GM21529 (cell line): ENCODE results near the gene DCAF11.
"Not testable (repeated sequence)": the region's sequence is repeated elsewhere in the genome, so short reads cannot be mapped to it uniquely, and the experiment has no call there.

Source experiments
- ATAC-seq: cut with Tn5 transposase; IDR thresholded peaks from one replicate; pipeline ENCODE4 v1.9.1; 2021; ENCODE audit not compliant: unreplicated experiment

The DCAF11 gene

DNA sequence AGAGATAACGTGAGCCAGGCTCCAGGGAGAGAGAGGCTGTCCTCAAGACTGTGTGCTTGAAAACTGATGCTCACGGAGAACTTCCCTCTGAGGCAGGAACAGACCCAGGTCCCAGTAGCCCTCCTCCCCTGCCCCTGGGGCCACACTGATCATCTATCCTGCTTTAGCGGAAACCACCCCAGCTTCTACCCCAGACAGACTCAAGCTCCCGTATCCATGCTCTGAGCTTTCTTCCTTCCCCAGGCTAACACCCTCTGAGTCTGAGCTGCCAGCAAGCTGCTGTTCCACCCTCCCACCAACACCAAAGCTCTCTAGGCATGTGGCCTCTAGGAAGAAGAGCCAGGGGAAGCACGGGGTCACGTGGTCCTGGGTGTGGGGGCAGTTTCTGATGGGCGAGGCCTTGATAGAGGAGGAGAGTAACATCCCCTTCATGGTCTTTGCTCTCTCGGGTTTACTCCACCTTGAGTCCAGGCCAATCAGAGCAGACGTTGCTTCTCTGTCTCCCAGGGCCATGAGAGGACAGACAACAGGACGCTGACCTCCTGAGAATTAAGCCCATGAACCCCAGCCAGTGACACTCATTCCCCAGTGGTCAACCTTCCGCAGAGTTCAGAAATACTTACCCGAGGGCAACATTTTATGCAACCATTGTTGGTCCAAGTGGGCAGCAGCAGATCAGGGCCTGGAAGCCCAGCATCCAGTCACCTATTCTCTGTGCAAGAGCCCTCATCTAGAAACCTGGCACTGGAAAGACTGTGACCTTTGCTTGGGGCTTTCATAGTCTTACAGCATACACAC is 19.1 kb upstream of the DCAF11 start:
- peak; percentile 69 for ATAC-seq

DNA sequence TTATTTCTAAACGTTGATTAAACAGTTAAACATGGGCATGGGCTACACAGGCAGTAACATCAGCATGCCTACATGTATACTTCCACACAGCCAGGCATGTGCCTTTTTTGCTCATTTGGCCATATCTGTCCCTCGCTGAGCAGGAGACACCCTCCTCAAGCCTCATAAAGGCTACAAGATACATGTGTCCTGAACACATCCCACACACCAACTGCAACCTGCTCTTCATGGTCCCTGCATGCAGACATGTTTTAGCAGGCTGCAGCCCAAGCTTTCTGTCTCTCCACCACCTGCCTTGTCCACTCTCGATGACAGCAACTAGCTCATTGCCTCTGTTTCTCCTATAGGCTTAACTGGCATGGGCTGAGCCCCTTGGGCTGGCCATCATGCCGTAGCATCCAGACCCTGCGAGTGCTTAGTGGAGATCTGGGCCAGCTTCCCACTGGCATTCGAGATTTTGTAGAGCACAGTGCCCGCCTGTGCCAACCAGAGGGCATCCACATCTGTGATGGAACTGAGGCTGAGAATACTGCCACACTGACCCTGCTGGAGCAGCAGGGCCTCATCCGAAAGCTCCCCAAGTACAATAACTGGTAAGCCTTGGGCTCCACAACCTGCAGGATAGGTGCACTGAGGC is 17.9 kb upstream of the DCAF11 start:
- ATAC-seq, result no peak

DNA sequence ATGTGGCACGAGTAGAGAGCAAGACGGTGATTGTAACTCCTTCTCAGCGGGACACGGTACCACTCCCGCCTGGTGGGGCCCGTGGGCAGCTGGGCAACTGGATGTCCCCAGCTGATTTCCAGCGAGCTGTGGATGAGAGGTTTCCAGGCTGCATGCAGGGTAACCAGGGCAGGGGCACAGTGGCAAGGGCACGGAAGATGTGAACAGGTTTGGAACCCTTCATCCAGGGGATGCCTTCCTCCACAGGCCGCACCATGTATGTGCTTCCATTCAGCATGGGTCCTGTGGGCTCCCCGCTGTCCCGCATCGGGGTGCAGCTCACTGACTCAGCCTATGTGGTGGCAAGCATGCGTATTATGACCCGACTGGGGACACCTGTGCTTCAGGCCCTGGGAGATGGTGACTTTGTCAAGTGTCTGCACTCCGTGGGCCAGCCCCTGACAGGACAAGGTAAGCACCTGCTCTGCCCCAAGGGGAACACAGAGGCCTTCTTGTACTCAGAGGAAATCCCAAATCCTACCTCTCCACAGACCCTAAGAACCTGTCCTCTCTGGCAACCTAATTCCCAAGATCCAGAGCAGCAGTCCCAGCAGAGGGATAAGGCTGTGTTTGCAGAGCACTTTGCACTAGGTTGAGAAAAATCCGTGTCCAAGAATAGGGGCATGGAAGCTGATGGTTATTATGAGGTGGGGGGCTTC is 16.2 kb upstream of the DCAF11 start:
- no peak for ATAC-seq

DNA sequence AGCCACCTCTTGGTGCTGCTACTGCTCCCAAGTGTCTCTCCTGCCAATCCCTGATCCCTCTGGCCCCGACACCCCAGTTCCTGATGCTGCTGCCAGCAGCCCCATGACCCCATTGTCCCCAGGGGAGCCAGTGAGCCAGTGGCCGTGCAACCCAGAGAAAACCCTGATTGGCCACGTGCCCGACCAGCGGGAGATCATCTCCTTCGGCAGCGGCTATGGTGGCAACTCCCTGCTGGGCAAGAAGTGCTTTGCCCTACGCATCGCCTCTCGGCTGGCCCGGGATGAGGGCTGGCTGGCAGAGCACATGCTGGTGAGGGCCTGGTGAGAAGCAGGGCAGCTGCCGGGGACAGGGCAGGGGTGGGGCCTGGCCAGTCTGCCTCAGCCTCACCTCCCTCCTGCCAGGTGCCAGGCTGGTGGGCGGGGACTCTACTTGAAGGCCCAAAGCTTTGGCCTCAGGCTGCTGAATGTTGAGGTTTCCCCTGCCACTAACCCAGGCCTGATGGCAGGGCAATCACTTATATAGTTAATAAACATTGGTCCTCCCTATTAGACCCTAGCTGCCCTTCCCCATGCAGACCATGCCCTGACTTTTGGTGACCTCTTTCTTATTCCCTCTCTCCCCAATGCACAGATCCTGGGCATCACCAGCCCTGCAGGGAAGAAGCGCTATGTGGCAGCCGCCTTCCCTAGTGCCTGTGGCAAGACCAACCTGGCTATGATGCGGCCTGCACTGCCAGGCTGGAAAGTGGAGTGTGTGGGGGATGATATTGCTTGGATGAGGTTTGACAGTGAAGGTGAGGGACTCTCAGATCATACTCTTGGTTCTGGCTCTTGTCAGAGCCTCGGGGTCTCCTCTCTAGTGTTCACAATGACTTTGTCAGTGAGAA is 15.4 kb upstream of the DCAF11 start:
- no peak for ATAC-seq

DNA sequence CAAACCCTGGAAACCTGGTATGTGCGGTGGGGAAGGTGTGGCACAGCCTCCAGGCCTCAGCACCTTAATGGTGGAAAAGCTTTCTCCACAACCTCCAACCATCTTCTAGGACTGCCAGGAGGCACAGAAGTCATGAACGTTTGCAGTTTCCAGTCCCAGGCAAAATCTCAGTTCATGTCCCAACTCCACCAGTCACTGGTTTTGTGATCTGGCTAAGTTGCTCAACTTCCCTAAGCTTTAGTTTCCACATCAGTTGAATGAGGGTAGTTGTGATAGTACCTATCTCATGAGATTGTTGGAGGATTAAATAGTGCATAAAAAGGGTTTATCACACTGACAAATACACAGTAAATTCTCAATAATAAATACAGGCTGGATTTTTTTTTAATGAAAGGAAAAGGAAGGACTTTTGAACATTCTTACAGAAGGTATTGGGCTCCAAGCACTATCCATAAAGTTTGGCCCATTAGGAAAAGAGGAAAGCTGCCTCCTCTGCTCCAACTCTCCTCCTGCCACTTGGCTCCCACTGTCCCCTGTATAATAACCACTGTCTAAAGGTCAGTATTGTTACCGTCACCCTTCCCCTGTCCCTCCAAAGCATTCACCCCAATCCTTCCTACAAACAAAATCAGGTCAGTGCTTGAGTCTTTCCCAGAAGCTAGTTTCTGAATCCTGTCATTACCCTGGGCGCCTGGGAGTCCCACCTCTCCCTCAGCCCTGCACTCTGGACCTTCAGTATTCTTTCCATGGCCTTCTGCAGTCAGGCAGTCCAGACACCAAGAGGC is 14.2 kb upstream of the DCAF11 start:
- ATAC-seq, result no peak

DNA sequence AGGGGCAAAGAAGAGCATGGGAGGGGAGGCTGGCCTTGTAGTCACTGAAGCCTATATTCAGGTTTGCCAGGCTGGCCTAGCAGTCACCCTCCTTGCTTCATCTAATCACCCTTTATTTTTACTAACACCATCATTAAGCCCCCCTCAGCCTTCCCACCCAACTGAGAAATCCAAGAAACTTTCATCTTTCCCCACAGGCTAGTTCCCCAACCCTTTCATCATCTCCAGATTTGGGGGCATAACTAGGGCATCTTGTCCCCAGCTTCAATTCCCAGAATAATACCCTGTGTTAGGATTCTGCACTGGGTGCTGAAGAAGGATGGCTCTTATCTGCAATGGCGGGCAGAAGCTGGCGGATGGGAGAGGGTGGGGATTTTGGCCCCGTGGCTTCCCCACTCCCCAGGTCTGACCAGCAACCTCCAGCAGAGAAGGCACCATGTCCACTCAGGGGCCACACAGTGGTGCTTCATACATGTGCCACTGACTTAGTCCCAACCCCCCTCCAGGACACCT is 13.5 kb upstream of the DCAF11 start:
- no peak for ATAC-seq

DNA sequence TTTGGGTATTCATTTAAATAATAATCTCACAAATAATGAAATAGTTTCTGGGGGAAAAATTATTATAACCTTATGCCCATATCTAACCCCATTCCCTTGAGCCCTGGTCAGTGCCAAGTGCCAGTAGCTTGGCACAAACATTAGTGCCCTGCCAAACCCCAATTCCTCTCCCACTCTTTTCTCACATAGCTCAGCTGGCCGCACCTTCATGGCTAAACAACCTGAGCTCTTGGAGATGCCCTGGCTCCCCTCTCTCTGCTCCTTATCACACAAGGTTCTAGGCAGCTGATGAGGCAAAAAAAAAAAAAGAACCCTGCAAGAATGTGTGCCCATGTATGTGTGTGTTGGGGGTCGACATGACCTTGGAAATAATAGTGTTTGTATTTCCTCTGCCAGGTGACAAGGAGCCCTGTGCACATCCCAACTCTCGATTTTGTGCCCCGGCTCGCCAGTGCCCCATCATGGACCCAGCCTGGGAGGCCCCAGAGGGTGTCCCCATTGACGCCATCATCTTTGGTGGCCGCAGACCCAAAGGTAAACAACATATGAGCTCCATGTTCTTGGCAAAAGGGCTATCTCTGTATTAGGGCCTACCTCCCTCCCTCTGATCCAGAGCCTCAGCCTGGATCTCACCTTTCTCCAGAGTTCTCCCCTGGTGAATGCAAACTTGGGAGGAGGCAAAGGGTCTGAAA is 12.1 kb upstream of the DCAF11 start:
- no peak for ATAC-seq

DNA sequence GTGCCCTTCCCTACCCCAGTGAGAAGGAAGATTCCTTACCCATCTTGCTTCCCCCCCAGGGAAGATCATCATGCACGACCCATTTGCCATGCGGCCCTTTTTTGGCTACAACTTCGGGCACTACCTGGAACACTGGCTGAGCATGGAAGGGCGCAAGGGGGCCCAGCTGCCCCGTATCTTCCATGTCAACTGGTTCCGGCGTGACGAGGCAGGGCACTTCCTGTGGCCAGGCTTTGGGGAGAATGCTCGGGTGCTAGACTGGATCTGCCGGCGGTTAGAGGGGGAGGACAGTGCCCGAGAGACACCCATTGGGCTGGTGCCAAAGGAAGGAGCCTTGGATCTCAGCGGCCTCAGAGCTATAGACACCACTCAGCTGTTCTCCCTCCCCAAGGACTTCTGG is 11.1 kb upstream of the DCAF11 start:
- no peak for ATAC-seq

DNA sequence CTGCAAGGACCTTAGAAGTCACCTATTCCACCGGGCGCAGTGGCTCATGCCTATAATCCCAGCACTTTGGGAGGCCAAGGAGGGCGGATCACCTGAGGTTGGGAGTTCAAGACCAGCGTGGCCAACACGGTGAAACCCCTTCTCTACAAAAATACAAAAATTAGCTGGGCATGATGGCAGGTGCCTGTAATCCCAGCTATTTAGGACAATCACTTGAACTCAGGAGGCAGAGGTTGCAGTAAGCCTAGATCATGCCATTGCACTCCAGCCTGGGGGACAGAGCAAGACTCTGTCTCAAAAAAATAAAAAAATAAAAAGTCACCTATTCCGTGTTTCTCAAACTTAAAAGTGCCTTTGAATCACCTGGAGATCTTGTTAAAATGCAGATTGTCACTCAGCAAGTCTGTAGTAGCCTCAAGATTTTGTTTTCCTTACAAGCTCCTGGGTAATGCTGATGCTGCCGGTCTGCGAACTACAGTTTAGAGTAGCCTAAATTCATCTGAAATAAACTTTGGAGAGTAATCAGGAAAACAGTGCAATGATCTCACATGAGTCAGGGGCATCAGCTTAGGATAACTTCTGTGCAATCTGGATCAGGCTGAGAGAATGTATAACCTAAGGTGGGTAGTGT is 8.9 kb upstream of the DCAF11 start:
- not testable (repeated sequence) for ATAC-seq

DNA sequence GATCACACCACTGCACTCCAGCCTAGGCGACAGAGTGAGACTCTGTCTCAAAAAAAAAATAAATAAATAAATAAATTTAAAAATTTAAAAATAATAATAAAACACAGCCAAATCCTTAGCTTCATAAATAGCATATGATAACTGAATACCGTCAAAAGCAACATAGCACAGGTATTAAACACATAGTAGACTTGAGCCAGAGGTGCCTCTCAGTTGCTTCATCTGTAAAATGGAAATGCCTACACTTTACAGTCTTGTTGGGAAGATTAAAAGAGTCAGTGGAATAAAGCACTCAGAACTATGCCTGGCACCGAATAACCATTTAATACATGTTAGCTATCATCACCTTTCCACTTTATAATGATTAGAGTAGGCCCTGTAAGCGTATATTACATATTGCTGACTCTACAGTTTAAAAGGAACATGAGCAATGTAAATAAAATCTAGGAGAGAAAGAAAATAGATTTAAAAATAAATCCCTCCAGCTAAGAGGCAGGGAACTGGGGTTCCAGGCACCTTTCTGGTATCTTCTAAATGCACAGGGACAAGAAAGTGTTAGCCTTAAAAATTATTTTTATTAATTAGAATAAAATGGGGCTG is 7.8 kb upstream of the DCAF11 start:
- ATAC-seq, result no peak

DNA sequence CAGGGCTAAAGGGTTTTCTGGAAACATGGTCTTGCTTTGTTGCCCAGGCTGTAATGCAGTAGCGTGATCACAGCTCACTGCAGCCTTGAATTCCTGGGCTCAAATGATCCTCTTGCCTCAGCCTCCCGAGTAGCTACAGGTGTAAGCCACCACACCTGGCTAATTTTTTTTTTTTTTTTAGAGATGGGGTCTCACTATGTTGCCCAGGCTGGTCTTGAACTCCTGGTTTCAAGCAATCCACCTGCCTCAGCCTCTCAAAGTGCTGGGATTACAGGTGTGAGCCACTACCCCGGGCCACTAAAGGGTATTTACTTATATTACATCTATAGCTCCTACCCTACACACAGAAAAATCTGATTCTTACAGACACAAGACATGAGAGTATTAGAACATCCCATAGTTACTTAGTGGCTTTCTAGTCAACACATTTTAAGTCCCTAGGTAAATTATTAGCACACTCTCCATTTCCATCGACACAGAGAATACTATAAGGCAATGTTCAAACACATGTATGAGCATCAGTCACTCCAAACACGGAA is 6.2 kb upstream of the DCAF11 start:
- ATAC-seq, result peak; percentile 30

DNA sequence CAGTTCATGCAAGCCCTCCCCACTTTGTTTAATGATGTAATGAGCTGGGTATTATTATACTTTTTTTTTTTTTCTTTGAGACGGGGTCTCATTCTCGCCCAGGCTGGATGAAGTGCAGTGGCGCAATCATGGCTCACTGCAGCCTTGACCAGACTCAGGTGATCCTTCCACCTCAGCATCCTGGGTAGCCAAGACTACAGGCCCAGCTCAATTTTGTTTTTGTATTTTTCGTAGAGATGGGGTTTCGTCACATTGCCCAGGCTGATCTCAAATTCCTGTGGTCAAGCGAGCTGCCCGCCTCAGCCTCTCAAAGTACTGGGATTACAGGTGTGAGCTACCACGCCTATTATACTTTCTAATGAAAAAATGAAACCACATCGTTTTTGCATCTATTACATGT is 4.5 kb upstream of the DCAF11 start:
- ATAC-seq, result no peak

DNA sequence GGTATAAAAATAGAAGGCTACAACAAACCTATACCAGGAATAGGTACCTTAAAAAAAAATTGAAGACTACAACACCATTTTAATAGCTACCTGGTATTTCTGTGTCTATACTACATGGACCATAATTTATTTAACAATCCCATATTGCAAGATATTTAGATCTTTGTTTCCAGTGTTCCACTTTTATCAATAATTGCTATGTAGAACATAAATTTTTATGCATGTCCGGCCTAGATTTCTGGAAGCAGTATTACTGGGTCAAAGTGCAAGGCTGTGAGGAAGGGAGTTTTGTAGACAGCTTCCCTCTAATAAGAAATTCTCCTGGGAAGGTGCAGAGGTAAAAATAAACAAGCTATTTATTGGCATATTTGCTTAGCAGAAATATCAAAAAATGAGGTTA is 4.1 kb upstream of the DCAF11 start:
- no peak for ATAC-seq

DNA sequence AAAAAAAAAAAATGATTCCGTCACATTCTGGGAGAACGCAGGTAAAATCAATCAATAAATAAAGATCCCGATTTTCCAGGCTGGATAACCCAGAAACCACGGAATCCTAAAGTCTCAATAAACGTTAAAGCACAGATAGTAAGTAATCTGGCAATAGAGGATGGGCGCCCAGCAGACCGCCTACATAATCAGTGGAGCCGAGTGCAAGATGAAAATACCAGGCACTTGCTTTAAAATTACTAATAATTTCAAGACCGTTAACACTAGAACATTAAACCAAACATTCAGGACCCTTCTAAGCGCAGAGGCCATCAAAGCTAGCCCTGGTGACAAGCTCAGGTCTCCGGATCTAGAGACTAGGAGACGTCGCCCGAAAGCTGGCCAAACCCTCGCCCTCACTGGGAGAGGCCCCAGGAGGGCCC is 1.2 kb upstream of the DCAF11 start:
- ATAC-seq, result no peak

DNA sequence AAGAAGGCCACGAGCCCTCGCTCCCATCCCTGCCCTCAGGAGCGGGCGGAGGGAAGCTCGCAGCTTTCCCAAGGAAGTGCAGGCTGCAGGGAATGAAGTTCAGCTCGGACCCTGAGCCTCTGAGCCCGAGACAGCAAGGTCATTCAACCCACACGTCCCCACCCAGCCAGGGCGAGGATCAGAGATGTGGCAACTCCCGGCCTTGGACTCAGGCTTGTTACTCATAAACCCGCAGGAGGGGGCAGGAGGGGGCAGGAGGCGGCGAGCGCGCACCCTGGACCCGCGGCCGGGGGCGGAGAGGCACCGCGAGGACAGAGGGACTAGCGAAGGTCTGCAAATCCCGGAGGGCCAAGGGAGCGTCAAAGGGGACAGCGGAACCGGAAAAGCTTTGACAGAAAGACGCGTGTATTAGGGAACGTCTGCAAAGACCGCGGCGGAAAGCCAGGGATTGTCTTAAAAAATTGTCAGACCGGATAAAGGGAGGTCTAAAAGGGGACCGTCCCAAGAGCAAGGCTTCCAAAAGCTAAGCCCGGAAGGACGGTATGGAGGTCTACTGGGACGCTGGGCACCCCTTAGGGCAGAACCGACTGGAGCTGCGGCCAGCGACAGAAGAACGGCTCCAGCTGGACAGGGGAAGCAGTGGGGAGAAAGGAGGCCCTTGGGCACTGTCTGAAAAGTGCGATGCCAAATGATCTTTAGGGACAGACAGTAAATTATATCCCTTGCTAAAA is 611 bp upstream of the DCAF11 start:
- peak; percentile 35 for ATAC-seq

DNA sequence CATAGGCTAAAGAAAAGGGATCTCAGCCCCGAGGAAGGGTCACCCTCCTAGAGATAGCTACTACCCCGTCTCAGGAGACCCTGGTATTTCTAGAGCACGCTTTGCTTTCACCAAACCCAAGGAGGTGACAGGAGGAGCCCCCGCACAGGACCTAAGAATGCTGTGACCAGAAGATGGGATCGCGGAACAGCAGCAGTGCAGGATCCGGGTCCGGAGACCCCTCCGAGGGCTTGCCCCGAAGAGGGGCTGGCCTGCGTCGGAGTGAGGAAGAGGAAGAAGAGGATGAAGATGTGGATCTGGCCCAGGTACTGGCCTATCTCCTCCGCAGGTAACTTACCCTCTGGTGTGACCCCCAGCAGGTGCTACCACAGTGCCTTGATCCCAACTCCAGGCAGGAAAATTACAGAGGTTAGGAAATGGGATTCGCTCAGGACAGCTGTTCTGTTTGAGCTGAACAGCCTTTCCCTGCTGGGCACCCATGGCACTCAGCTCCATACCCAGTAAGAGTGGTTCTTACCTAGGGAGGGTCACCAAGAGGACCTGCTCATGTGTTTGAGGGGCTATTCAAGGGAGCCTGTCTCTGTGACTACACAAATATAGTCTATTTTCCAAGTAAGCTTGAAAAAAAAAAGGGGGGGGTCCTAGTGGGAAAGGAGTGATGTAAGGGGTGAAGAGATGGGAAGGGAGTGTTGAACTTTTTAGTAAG is 998 bp downstream of the DCAF11 start:
- no peak for ATAC-seq
